ENCODE data around the gene GPN2. TPM values are rescaled to one million over a fixed set of nuclear protein-coding genes. Genes with fewer than 3 reads are reported as not detected.

Gene GPN2
- total and polyA plus RNA-seq, 4 donors: 9.5 to 12.7 (median 10.4) TPM

DNA sequence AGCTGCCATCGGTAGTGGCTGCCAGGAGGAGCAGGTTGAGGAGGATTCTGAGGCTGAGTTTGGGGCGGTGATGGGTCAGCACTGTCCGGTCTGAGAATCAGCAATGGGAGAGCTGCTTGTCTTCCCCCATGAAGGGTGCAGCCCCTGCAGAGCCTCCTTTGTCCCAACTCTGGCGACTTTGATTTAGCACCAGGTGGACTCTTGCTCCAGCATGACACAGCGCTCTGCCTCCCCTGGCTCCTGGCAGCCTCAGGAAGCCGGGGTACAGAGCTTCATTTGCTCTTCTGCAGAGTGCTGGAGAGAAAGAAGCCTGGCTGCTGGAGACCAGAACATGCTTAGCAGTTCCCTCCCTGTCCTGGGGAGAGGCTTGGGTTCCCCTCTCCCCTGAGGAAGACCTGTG, 50.3 kb downstream of the GPN2 start:
- no peak overlapping the region for H3K9ac ChIP-seq (ENCODE audit: low read depth in 1 of 2, low read length in 2 of 2)
- TF ChIP-seq, protein P1, sequence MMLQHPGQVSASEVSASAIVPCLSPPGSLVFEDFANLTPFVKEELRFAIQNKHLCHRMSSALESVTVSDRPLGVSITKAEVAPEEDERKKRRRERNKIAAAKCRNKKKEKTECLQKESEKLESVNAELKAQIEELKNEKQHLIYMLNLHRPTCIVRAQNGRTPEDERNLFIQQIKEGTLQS (IDR thresholded peaks at IDR 0.05): no peak
- TF ChIP-seq TAF1 (conservative IDR thresholded peaks at IDR 0.05) (no peak), RAD21 (IDR thresholded peaks at IDR 0.05) (no peak), FOXA2 (IDR thresholded peaks at IDR 0.05) (no peak), JUND (IDR thresholded peaks at IDR 0.05) (no peak)
- H3K27ac ChIP-seq (ENCODE audit: low read depth in 1 of 2, low read length in 2 of 2): no peak overlapping the region
- H3K27me3 ChIP-seq (ENCODE audit: control insufficient read depth in 4 of 4, insufficient read depth in 4 of 4, low read length in 3 of 4): no peaks in the 10 kb centered on the region
- H3K9me3 ChIP-seq (ENCODE audit: control insufficient read depth in 4 of 4, low read length in 3 of 4): no peaks in the 10 kb centered on the region
- H3K4me1 ChIP-seq (ENCODE audit: control insufficient read depth in 4 of 4, insufficient read depth in 4 of 4, low read length in 3 of 4): no peaks in the 10 kb centered on the region
- no peak for DNase-seq (ENCODE audit: low spot score)
- peaks cover 5 to 49% (median 24%) of the 10 kb centered on the region in 4 donors for H3K36me3 ChIP-seq (ENCODE audit: control insufficient read depth in 4 of 4, insufficient read depth in 3 of 4, low read depth in 1 of 4, low read length in 3 of 4)
- no peak overlapping the region for H3K4me3 ChIP-seq (ENCODE audit: low read depth in 1 of 3, low read length in 3 of 3)
- 84% methylated on average over 6 of the region's 6 CpGs for WGBS

- WGBS: 95% methylated on average over 1 of the region's 1 CpG
- Histone ChIP-seq H3K9me3 (ENCODE audit: control insufficient read depth in 4 of 4, low read length in 3 of 4) (no peaks in the 10 kb centered on the region), H3K27ac (ENCODE audit: low read depth in 1 of 2, low read length in 2 of 2) (no peak overlapping the region), H3K9ac (ENCODE audit: low read depth in 1 of 2, low read length in 2 of 2) (no peak overlapping the region), H3K4me1 (ENCODE audit: control insufficient read depth in 4 of 4, insufficient read depth in 4 of 4, low read length in 3 of 4) (no peaks in the 10 kb centered on the region), H3K36me3 (ENCODE audit: control insufficient read depth in 4 of 4, insufficient read depth in 3 of 4, low read depth in 1 of 4, low read length in 3 of 4) (peaks cover 4 to 54% (median 29%) of the 10 kb centered on the region in 4 donors), H3K4me3 (ENCODE audit: low read depth in 1 of 3, low read length in 3 of 3) (no peak overlapping the region), H3K27me3 (ENCODE audit: control insufficient read depth in 4 of 4, insufficient read depth in 4 of 4, low read length in 3 of 4) (no peaks in the 10 kb centered on the region)
- TF ChIP-seq YY1 (IDR thresholded peaks at IDR 0.05) (no peak), RXRA (IDR thresholded peaks at IDR 0.05) (no peak), HNF4G (IDR thresholded peaks at IDR 0.05) (no peak), JUND (IDR thresholded peaks at IDR 0.05) (no peak), FOXA1 (IDR thresholded peaks at IDR 0.05) (no peak), RAD21 (IDR thresholded peaks at IDR 0.05) (no peak), EGR1 (IDR thresholded peaks at IDR 0.05; ENCODE audit: low read depth in 2 of 2) (no peak), MAX (IDR thresholded peaks at IDR 0.05) (no peak), REST (IDR thresholded peaks at IDR 0.05) (no peak)
- TF ChIP-seq, protein P2, sequence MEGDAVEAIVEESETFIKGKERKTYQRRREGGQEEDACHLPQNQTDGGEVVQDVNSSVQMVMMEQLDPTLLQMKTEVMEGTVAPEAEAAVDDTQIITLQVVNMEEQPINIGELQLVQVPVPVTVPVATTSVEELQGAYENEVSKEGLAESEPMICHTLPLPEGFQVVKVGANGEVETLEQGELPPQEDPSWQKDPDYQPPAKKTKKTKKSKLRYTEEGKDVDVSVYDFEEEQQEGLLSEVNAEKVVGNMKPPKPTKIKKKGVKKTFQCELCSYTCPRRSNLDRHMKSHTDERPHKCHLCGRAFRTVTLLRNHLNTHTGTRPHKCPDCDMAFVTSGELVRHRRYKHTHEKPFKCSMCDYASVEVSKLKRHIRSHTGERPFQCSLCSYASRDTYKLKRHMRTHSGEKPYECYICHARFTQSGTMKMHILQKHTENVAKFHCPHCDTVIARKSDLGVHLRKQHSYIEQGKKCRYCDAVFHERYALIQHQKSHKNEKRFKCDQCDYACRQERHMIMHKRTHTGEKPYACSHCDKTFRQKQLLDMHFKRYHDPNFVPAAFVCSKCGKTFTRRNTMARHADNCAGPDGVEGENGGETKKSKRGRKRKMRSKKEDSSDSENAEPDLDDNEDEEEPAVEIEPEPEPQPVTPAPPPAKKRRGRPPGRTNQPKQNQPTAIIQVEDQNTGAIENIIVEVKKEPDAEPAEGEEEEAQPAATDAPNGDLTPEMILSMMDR (IDR thresholded peaks at IDR 0.05; ENCODE audit: low read depth, low read length, missing input control): no peak
- TF ChIP-seq, protein P1 (IDR thresholded peaks at IDR 0.05): no peak
- DNase-seq (ENCODE audit: low spot score): no peak
Observed at GRCh38 chr1:26839339-26839722, 50.8 kb downstream of the GPN2 start.
